ENCODE results near the gene OR14J1. TPM values are rescaled to one million over a fixed set of nuclear protein-coding genes. Genes with fewer than 3 reads are reported as not detected.
"Not testable (repeated sequence)": the region's sequence is repeated elsewhere in the genome, so short reads cannot be mapped to it uniquely, and the experiment has no call there.

The OR14J1 gene, protein sequence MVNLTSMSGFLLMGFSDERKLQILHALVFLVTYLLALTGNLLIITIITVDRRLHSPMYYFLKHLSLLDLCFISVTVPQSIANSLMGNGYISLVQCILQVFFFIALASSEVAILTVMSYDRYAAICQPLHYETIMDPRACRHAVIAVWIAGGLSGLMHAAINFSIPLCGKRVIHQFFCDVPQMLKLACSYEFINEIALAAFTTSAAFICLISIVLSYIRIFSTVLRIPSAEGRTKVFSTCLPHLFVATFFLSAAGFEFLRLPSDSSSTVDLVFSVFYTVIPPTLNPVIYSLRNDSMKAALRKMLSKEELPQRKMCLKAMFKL
- not detected for polyA plus RNA-seq (ENCODE audit: low read depth in 6 of 6)

DNA sequence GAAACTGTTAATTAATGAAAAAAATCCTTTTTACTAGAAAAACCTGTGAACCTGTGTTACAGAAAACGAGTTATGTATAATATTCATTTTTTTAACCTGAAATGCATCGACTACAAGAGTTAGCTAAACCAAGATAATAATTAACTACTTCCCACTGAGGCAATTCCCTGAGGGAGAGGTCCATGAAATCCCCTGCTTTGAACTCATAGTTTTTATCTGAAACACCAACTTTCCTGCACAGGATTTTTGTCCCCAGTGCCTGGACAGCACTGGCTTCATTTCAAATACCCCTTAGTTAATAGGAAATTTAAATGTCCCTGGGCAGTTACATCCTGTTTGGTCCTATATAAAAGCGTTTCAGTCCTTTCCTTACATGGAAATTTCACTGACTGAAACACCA lies at the start of gene OR14J1:
Gene OR14J1 (plus strand): TSS at position 386 of the 400 bp plus-strand sequence. CDS start 4,989 bp downstream, outside the sequence.
- peaks cover 0 to 4% (median 0%) of the 10 kb centered on the region in 7 donors for H3K9me3 Mint-ChIP-seq
- no peak for ATAC-seq (ENCODE audit: low read depth in 2 of 2)
- H3K4me3 Mint-ChIP-seq, result no peak within 1 kb of the TSS
- H3K27me3 Mint-ChIP-seq, result peaks cover 0 to 10% (median 4%) of the 10 kb centered on the region in 3 donors
- no peak for DNase-seq
- H3K36me3 Mint-ChIP-seq, result no peaks in the 10 kb centered on the region
- H3K4me1 Mint-ChIP-seq, result no peaks in the 10 kb centered on the region
- H3K27ac Mint-ChIP-seq, result no peak within 1 kb of the TSS

DNA sequence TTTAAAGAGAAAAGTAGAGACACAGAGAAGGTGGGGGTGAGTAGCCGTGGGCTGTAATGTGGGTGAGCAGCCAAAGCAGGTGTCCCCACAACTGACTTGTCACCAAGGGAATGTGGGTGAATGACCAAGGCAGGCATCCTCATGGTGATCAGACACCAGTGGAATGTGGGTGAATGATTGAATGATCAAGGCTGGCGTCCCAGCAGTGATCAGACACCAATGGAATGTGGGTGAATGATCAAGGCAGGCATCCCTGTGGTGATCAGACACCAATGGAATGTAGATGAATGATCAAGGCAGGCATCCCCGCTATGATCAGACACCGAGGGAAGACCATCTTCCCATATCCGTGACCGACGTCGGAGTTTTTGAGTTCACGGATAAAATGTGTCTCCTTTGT lies 49.8 kb upstream of the OR14J1 start:
- Mint-ChIP-seq H3K4me1 (no peaks in the 10 kb centered on the region), H3K9me3 (peaks cover 24 to 36% (median 32%) of the 10 kb centered on the region in 7 donors), H3K36me3 (peaks cover 0 to 26% of the 10 kb centered on the region in 2 donors), H3K4me3 (no peak overlapping the region), H3K27ac (no peak overlapping the region), H3K27me3 (peaks cover 16 to 53% (median 17%) of the 10 kb centered on the region in 3 donors)
- ATAC-seq (ENCODE audit: low read depth in 2 of 2) (no peak), DNase-seq (no peak)

DNA sequence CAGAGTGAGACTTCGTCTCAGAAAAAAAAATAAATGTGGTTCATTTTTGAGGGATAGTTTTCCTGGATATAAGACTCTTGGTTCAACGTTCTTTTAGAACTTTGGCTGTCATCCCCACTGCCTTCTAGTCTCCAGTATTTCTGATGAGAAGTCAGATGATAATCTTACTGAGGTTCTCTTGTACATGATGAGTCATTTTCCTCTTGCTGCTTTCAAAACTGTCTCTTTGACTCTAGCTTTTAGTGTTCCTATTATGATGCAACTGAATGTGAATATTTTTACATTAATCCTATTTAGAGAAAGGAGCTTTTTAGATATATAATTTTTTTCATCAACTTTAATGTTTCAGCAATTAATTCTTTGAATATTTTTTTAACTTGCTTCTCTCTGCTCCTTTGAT lies 46.0 kb upstream of the OR14J1 start:
- no peak overlapping the region for H3K4me3 Mint-ChIP-seq
- DNase-seq (no peak), ATAC-seq (ENCODE audit: low read depth in 2 of 2) (no peak)
- H3K36me3 Mint-ChIP-seq, result peaks cover 0 to 17% of the 10 kb centered on the region in 2 donors
- no peak overlapping the region for H3K27ac Mint-ChIP-seq
- H3K9me3 Mint-ChIP-seq, result peaks cover 14 to 34% (median 23%) of the 10 kb centered on the region in 7 donors
- H3K4me1 Mint-ChIP-seq, result no peaks in the 10 kb centered on the region
- H3K27me3 Mint-ChIP-seq, result peaks cover 0 to 18% (median 4%) of the 10 kb centered on the region in 3 donors

DNA sequence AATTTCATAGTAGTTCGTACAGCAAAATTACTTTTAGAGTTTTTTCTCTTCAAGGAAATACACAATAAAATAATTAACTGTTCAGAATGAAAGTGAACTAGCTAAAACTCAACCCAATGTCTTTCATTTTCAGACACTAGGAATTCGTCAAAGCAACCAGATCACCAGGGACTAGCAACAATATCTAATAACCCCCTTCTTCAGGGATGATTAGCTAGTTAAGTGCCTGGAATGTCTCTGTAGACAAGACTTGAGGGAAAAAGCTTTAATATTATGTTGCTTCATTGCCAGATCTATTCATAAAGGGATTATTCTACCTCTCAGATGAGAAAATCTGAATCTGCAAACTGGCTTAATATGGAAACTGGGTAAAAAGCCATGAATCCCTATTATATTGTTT lies 41.8 kb upstream of the OR14J1 start:
- ATAC-seq (ENCODE audit: low read depth in 2 of 2), result no peak
- Mint-ChIP-seq H3K9me3 (peaks cover 0 to 10% (median 8%) of the 10 kb centered on the region in 7 donors), H3K4me3 (no peak overlapping the region), H3K36me3 (no peaks in the 10 kb centered on the region), H3K27me3 (peaks cover 0 to 8% (median 2%) of the 10 kb centered on the region in 3 donors), H3K4me1 (no peaks in the 10 kb centered on the region), H3K27ac (no peak overlapping the region)
- DNase-seq, result no peak

DNA sequence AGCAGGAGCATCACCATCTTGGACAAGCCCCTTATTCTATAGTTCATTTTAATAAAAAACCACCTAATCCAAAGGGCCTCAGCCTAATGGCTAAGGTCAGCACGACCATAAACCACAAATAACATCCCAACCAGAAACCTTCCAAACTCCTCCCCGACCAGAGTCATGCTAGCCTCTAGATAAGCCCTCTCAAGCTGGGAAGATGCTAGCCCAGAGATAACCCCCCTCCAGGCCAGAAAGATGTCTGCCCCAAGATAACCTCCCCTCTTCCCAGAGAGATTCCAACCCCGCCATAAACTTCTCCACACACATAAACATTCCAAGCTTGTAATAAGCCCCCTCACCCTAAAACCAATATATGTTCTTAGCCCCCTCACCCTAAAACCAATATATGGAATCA lies 38.5 kb upstream of the OR14J1 start:
- Mint-ChIP-seq H3K4me3 (no peak overlapping the region), H3K4me1 (no peaks in the 10 kb centered on the region), H3K27ac (no peak overlapping the region), H3K36me3 (no peaks in the 10 kb centered on the region), H3K27me3 (peaks cover 0 to 13% (median 7%) of the 10 kb centered on the region in 3 donors), H3K9me3 (peaks cover 0 to 3% (median 0%) of the 10 kb centered on the region in 7 donors)
- ATAC-seq (ENCODE audit: low read depth in 2 of 2), result no peak
- DNase-seq, result no peak

DNA sequence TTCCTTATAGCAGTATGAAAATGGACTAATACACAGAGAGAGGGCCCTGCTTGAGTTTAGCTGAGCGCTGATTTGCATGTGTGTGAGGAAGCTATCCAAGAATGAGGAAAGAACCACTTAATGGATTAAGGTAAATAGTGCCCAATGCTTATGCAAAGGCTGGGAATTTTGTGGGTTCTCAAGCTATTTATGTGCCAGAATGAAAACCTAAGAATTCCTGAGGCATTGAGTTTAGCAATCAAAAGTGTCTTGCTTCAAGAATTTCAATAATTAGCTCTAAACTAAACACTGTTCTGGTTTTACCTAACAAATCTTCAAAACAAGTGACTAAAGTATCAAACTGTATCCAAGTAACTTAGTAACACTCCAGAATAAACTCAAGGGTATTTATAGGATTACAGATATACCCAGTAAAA lies 7.0 kb upstream of the OR14J1 start:
- DNase-seq (no peak), ATAC-seq (ENCODE audit: low read depth in 2 of 2) (no peak)
- H3K4me3 Mint-ChIP-seq, result no peak overlapping the region
- peaks cover 0 to 7% (median 0%) of the 10 kb centered on the region in 7 donors for H3K9me3 Mint-ChIP-seq
- no peaks in the 10 kb centered on the region for H3K4me1 Mint-ChIP-seq
- H3K27ac Mint-ChIP-seq, result no peak overlapping the region
- peaks cover 0 to 13% (median 6%) of the 10 kb centered on the region in 3 donors for H3K27me3 Mint-ChIP-seq
- H3K36me3 Mint-ChIP-seq, result no peaks in the 10 kb centered on the region

DNA sequence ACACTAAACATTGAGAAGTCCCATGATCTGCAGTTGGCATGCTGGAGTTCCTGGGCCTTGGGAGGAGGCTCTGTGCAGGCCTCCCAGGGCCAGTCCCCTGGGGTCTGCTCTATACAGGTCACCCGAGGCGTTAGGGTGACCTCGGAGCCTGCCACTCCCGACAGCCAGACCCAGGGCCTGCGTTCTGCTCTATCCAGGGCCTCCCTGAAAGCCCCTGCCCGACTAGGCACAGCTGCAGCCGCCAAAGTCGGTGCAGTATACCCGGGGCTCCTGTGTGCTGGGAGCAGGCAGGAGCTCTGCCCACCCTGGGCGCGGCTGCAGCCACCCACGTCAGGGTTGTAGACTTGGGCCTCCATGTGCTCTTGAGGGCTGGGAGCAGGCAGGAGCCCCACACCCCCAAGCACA lies 6.3 kb upstream of the OR14J1 start:
- no peak for ATAC-seq (ENCODE audit: low read depth in 2 of 2)
- peaks cover 0 to 7% (median 0%) of the 10 kb centered on the region in 7 donors for H3K9me3 Mint-ChIP-seq
- no peak overlapping the region for H3K4me3 Mint-ChIP-seq

DNA sequence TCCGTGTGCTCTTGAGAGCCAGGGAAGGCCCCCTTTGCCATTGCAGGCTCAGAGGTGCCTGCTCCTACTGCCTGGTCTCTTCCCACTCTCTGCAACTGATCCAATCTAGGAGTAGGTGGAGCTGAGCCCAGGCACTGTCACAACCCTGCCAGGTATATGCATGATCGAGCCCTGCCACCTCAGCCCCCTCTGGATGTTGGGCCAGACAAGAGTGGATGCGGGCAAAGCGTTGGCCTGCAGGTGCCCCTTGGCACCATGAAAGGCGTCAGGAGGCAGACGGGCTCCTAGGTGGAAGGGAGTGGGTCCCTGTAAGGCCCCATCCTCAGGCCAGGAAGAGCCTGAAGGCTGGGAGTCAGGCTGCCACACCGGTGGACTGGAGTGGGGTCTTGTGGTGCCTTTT lies 5.9 kb upstream of the OR14J1 start:
- H3K9me3 Mint-ChIP-seq, result peaks cover 0 to 7% (median 0%) of the 10 kb centered on the region in 7 donors
- peaks cover 0 to 11% (median 4%) of the 10 kb centered on the region in 3 donors for H3K27me3 Mint-ChIP-seq
- H3K4me1 Mint-ChIP-seq, result no peaks in the 10 kb centered on the region
- H3K36me3 Mint-ChIP-seq, result no peaks in the 10 kb centered on the region
- no peak for ATAC-seq (ENCODE audit: low read depth in 2 of 2)
- no peak for DNase-seq
- no peak overlapping the region for H3K27ac Mint-ChIP-seq
- no peak overlapping the region for H3K4me3 Mint-ChIP-seq

More for the DNA sequence above, 6.3 kb upstream of the OR14J1 start:
- Mint-ChIP-seq H3K4me1 (no peaks in the 10 kb centered on the region), H3K27me3 (peaks cover 0 to 13% (median 4%) of the 10 kb centered on the region in 3 donors), H3K27ac (no peak overlapping the region), H3K36me3 (no peaks in the 10 kb centered on the region)
- no peak for DNase-seq

DNA sequence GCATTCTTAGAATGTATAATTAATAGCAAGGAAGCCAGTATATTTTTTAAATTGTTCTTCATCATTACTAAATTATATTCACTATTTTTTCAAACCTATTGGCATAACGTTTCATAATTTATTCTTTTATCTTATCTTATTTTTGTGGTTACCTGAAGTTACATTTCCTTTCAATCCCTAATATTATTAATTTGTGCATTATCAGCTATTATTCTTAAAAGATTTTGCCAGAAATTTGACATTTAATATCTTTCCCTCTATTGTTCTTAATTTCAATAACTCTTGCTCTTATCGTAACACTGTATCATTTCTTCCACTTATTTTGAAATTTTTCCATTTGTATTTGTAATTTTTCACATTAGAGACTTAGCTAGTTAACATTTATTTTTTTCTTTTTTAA lies 18.4 kb downstream of the OR14J1 start:
- no peaks in the 10 kb centered on the region for H3K4me1 Mint-ChIP-seq
- DNase-seq, result no peak

DNA sequence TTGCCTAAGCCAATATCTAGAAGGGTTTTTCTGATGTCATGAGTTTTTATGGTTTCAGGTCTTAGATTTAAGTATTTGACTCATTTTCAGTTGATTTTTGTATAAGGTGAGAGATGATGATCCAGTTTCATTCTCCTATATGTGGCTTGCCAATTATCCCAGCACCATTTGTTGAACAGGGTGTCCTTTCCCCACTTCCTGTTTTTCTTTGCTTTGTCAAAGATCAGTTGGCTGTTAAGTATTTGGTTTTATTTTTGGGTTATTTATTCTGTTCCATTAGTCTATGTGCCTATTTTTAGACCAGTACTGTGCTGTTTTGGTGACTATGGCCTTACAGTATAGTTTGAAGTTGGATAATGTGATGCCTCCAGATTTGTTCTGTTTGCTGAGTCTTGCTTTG lies 21.8 kb downstream of the OR14J1 start:
- H3K36me3 Mint-ChIP-seq; ATAC-seq (ENCODE audit: low read depth in 2 of 2); H3K4me3 Mint-ChIP-seq; DNase-seq; H3K9me3 Mint-ChIP-seq; H3K27ac Mint-ChIP-seq; H3K4me1 Mint-ChIP-seq: not testable (repeated sequence)
- H3K27me3 Mint-ChIP-seq, result peaks cover 10 to 22% (median 11%) of the 10 kb centered on the region in 3 donors

More for the DNA sequence above, 18.4 kb downstream of the OR14J1 start:
- Mint-ChIP-seq H3K9me3 (peaks cover 0 to 1% (median 0%) of the 10 kb centered on the region in 7 donors), H3K27me3 (peaks cover 10 to 17% (median 16%) of the 10 kb centered on the region in 3 donors), H3K36me3 (no peaks in the 10 kb centered on the region), H3K4me3 (no peak overlapping the region), H3K27ac (no peak overlapping the region)
- no peak for ATAC-seq (ENCODE audit: low read depth in 2 of 2)

DNA sequence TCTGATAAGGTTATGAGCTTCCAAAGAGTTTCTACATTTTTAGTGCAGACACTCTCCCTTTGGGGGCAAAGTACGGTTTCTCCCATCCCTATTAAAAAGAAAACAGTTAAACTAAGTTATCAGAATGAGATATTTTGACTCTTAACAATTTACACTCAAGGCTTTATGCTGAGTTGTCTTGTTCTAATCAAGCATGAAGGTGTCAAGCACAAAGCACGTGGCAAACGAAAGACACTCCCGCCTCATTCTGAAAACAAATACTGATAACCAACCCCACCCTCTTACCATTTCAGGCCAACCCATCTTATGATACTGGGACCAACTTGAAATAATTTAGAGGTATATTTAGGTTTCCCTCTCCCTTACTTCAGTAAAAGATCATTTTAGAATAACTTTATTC lies 24.3 kb downstream of the OR14J1 start:
- ATAC-seq (ENCODE audit: low read depth in 2 of 2) (no peak), DNase-seq (no peak)
- H3K4me1 Mint-ChIP-seq, result no peaks in the 10 kb centered on the region
- no peak overlapping the region for H3K4me3 Mint-ChIP-seq
- H3K27ac Mint-ChIP-seq, result no peak overlapping the region
- no peaks in the 10 kb centered on the region for H3K36me3 Mint-ChIP-seq
- H3K27me3 Mint-ChIP-seq, result peaks cover 11 to 26% (median 19%) of the 10 kb centered on the region in 3 donors
- H3K9me3 Mint-ChIP-seq, result peaks cover 0 to 3% (median 0%) of the 10 kb centered on the region in 7 donors

DNA sequence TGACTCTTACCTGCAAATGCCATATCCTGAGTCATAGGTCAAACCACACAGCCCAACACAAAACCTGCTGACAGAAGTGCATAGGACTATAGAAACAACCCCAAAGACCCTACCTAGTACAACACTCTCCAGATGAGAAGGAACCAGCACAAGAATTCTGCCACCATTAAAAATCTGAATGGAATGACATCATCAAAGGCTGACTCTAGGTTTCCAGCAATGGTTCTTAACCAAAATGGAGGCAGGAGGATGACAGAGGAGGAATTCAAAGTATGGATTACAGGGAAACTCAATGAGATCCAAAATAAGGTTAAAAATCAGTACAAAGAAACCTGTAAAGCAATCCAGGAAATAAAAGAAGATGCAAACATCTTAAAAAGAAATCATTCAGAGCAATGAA lies 31.2 kb downstream of the OR14J1 start:
- Mint-ChIP-seq H3K4me1 (no peaks in the 10 kb centered on the region), H3K4me3 (no peak overlapping the region), H3K27me3 (peaks cover 12 to 20% (median 14%) of the 10 kb centered on the region in 3 donors), H3K9me3 (peaks cover 0 to 13% (median 4%) of the 10 kb centered on the region in 7 donors), H3K36me3 (no peaks in the 10 kb centered on the region), H3K27ac (no peak overlapping the region)
- ATAC-seq (ENCODE audit: low read depth in 2 of 2) (no peak), DNase-seq (no peak)

DNA sequence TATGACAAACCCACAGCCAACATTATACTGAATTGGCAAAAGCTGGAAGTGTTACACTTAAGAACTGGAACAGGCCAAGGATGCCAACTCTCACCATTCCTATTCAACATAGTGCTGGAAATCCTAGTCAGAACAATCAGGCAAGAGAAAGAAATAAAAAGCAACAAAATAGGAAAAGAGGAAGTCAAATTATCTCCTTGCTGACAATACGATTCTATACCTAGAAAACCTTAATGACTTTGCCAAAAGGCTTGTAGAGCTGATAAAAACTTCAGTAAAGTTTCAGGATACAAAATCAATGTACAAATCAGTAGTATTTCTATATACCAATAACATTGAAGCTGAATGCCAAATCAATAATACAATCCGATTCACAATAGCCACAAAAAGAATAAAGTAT lies 34.8 kb downstream of the OR14J1 start:
- Mint-ChIP-seq H3K27ac (no peak overlapping the region), H3K4me3 (no peak overlapping the region), H3K36me3 (no peaks in the 10 kb centered on the region), H3K27me3 (peaks cover 8 to 33% (median 10%) of the 10 kb centered on the region in 3 donors), H3K4me1 (no peaks in the 10 kb centered on the region), H3K9me3 (peaks cover 0 to 13% (median 2%) of the 10 kb centered on the region in 7 donors)
- ATAC-seq (ENCODE audit: low read depth in 2 of 2) (no peak), DNase-seq (no peak)

DNA sequence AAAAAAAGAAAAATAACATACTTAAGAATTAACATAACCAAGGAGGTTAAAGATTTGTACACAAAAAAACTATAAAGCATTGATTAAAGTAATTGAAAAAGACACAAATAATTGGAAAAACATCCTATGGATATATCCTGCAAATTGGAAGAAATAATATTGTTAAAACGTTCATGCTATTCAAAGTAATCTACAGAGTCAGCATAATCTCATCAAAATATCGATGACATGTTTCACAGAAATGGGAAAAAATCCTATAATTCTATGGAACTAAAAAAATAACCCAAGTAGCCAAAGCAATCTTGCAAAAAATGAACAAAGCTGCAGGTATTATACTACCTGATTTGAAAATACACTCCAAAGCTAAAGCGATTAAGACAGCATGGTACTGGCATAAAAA lies 43.9 kb downstream of the OR14J1 start:
- H3K27ac Mint-ChIP-seq, result no peak overlapping the region
- no peak overlapping the region for H3K4me3 Mint-ChIP-seq
- H3K9me3 Mint-ChIP-seq, result peaks cover 0 to 13% (median 3%) of the 10 kb centered on the region in 7 donors
- ATAC-seq (ENCODE audit: low read depth in 2 of 2) (no peak), DNase-seq (no peak)
- H3K4me1 Mint-ChIP-seq, result no peaks in the 10 kb centered on the region
- peaks cover 4 to 11% (median 8%) of the 10 kb centered on the region in 3 donors for H3K27me3 Mint-ChIP-seq
- no peaks in the 10 kb centered on the region for H3K36me3 Mint-ChIP-seq
